KOPT-K1 (cell line): ENCODE measurements around the gene PHKG2.
"Not testable (repeated sequence)": the region's sequence is repeated elsewhere in the genome, so short reads cannot be mapped to it uniquely, and the experiment has no call there.

Source experiments
- H3K27ac ChIP-seq: fragments of 200-600 bp; sonication (generic); 2 replicates; pipeline ENCODE4 v1.5.1; 2016; ENCODE audit warnings: antibody characterized with exemption, mild to moderate bottlenecking, low read depth, low read length; ENCODE audit not compliant: poor library complexity, severe bottlenecking
- H3K36me3 ChIP-seq: fragments of 200-600 bp; sonication (generic); 2 replicates; pipeline ENCODE4 v1.5.1; 2017; ENCODE audit warnings: antibody characterized with exemption, mild to moderate bottlenecking, low read length, moderate library complexity; ENCODE audit not compliant: insufficient read depth
- H3K9me3 ChIP-seq: fragments of 200-600 bp; sonication (generic); 2 replicates; pipeline ENCODE4 v1.5.1; 2017; ENCODE audit warnings: antibody characterized with exemption, low read length, mild to moderate bottlenecking; ENCODE audit not compliant: insufficient read depth, poor library complexity, severe bottlenecking

The PHKG2 gene, protein sequence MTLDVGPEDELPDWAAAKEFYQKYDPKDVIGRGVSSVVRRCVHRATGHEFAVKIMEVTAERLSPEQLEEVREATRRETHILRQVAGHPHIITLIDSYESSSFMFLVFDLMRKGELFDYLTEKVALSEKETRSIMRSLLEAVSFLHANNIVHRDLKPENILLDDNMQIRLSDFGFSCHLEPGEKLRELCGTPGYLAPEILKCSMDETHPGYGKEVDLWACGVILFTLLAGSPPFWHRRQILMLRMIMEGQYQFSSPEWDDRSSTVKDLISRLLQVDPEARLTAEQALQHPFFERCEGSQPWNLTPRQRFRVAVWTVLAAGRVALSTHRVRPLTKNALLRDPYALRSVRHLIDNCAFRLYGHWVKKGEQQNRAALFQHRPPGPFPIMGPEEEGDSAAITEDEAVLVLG

DNA sequence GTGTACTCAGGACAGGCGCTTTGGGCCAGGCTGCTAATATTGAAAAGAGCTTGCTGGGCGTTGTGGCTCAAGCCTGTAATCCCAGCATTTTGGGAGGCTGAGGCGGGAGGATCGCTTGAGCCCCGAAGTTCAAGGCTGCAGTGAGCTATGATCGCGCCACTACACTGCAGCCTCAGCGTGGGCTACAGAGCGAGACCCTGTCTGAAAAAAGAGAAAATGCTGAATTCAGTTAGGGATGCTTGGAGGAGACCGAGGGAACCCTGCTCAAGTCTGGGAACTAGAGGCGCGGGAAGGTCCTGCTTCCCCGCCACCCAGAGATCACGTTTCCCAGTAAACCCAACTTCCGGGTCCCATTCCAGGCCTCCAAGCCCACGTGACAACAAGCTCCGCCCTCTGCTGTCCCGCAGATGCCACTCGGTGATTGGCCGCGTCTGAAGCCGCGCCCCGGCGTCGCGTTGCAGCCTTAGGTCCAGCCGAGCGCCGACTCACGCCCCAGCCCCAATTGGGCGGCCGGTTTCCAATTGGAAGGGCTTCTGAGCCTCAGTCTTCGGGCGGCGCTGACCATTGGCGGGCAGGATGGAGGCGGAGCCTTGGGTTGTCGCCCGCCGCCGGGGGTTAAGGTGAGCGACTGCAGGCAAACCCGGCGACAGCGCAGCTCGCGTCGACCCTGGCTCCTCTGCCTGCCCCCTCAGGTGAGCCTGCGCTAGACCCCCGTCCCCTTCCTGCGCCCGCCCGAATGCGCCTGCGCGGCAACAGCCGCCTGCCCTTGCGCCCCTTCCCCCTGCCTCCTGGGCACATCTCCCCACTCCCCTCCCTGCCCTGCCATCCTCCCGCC lies at the start of gene PHKG2:
PHKG2 (plus strand) TSS at position 627 of the 835 bp plus-strand sequence. CDS start 396 bp downstream, outside the sequence.
- Histone ChIP-seq H3K9me3 (no peaks in the 10 kb centered on the region), H3K36me3 (peaks cover 49% of the 10 kb centered on the region), H3K27ac (peak within 1 kb of the TSS; percentile 60)

DNA sequence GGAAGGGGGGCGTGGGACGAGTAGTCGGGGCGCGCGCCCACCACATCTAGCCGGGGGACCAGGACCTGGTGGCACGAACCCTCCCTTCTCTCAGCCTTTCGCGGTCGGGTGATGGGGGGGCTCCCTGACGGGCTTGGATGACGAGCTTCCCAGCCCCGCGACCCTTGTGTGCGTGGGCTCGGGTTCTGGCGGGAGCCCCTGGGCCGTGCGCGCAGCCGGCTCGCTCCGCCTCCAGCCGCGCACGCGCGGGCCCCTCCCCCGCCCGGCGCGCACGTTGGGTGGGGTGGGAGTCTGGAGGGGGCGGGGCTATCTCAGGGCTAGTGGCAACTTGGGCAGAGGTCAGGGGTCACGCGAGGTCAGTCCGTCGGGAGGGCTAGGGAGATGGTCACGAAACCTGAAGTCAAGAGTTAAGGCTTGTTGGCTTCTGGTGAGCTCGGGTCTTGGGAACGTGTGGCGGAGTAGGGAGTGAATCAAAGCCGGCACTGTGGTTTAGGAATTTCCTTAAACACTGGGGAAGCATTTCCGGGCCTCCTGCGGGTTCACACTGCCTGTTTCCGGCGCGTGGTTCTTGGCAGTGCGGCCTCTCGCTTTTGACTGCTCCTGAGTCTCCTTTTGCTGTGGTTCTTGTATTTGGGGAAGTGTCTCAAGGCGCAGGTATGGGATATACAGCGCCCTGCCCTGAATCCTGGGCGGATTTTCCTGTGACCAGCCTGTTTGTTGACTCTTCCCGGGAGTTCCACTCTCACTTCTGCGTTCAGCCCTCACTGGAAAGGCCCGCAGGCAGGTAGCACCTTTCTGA lies 49.2 kb upstream of the PHKG2 start, which contains the start of gene SRCAP:
SRCAP (plus strand) TSS at position 356 of the 799 bp plus-strand sequence. CDS start 1,654 bp downstream, outside the sequence.
- peaks cover 43% of the 10 kb centered on the region for H3K36me3 ChIP-seq
- H3K27ac ChIP-seq = peak within 1 kb of the TSS; percentile 98
- no peaks in the 10 kb centered on the region for H3K9me3 ChIP-seq

DNA sequence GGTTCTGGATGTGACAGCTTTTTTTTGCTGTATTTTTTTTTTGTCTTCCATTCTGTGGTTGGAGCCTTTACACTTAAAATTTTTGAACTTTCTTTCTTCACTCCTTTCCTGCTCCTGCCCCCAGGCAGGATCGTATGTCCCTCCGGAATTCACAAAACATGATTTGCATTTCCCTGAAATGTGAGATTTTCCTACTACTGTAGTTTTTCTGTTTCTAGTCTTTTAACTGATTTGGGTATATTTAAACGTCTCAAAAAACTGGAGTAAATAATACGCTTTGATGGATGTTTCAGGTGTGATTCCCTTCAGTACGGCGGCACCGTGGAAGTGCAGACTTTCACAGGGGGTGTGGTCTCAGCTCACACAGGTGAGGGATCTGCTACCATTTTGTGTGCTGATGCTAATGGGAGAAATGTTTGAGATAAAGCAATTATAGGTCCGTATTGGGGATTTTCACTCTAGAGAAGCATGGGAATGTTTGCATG lies 48.6 kb upstream of the PHKG2 start:
- Histone ChIP-seq H3K27ac (peak overlapping the region; percentile 98), H3K36me3 (peaks cover 50% of the 10 kb centered on the region), H3K9me3 (no peaks in the 10 kb centered on the region)

DNA sequence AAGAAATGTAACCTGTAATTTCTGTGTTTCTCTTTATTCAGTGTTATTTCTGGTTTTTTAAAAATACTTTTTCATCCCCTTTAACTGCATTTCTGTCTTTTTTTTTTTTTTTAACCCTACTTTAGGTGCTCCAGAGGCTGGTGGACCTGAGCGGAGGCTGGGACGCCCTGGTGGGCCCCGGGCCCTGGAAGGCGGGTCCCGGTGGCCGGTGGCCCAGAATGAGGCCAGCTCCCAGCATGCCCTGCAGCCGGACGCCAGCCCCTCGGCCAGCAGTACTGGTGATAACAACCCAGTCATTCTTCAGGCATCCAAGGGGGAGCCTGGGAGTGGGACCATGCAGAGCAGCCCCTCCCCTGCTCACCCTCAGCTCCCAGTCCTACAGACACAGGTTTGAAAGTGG lies 47.7 kb upstream of the PHKG2 start:
- H3K27ac ChIP-seq = no peak overlapping the region
- no peaks in the 10 kb centered on the region for H3K9me3 ChIP-seq
- peaks cover 58% of the 10 kb centered on the region for H3K36me3 ChIP-seq

DNA sequence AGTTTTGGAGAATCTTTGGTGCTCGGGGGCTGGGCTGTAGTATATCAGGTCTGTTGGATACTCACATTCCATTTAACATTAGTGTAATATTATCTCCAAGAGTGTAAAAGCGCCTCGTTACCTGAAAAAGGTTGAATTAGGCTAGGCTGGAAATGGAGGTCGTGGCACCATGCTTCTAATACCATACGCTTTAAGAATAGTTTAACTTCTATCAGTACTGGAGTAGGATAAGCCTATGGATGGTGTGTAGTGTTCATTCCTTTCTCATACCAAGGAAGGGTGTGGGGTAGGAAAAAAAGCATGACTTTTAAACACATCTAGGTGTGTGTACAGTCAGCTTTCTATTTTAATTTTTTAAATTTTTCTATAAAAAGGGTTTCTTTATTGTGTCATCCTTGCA lies 47.3 kb upstream of the PHKG2 start:
- Histone ChIP-seq H3K36me3 (peaks cover 63% of the 10 kb centered on the region), H3K9me3 (no peaks in the 10 kb centered on the region), H3K27ac (no peak overlapping the region)

DNA sequence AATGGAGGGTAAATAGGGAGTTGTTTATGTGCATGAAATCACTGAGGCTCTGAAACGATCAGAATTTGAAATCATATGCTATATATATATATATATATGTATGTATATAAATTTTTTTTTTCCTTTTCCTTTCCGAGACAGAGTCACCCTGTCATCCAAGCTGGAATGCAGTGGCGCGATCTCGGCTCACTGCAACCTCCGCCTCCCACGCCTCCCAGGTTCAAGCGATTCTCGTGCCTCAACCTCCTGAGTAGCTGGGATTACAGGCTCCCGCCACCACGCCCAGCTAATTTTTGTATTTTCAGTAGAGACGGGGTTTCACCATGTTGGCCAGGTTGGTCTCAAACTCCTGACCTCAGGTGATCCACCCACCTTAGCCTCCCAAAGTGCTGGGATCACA lies 45.2 kb upstream of the PHKG2 start:
- not testable (repeated sequence) for H3K9me3 ChIP-seq, H3K27ac ChIP-seq
- peaks cover 84% of the 10 kb centered on the region for H3K36me3 ChIP-seq

DNA sequence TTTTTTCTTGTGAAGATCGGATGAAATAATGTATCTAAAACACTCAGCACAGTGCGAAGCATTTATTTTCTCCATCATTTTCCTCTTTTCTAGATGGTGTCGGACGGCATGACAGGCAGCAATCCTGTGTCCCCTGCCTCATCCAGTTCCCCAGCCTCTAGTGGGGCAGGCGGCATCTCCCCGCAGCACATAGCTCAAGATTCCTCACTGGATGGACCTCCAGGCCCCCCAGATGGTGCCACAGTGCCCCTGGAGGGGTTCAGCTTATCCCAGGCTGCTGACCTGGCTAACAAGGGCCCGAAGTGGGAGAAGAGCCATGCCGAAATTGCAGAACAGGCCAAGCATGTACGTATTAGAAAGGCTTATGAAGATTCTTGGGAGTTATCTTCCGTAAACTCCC lies 44.3 kb upstream of the PHKG2 start:
- Histone ChIP-seq H3K36me3 (peaks cover 93% of the 10 kb centered on the region), H3K27ac (no peak overlapping the region), H3K9me3 (no peaks in the 10 kb centered on the region)

DNA sequence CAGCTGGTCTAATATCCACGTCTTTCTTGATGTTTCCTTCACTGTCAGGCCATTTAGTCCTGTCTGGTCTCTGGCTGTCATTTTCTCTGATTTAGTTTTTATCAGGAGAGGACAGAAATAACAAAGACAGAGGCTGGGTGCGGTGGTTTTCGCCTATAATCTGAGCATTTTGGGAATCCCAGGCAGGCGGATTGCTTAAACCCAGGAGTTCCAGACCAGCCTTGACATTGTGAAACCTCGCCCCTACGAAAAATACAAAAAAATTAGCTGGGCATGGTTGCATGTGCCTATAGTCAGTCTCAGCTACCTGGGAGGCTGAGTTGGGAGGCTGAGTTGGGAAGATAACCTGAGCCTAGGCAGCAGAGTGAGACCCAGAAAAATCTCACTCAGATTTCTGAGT lies 42.2 kb upstream of the PHKG2 start:
- H3K9me3 ChIP-seq = no peaks in the 10 kb centered on the region
- H3K27ac ChIP-seq = no peak overlapping the region
- H3K36me3 ChIP-seq = peaks cover 99% of the 10 kb centered on the region

DNA sequence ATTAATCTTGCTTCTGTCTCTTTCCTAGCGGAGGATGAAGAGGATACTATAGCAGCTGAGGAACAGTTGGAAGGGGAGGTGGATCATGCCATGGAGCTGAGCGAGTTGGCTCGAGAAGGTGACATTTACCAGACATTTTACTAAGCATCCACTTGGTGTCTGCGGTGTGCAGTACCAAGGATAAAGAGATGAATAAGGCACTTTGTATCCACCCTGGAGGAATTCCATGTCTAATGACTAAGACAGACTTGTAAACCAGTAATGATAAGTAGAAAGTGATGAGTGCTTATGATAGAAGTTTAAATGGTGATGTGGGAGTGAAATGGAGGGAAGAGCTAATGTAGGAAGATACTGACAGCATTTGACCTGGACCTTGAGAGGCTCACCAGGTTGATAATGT lies 37.3 kb upstream of the PHKG2 start:
- Histone ChIP-seq H3K36me3 (peaks cover 100% of the 10 kb centered on the region), H3K9me3 (no peaks in the 10 kb centered on the region), H3K27ac (no peak overlapping the region)

DNA sequence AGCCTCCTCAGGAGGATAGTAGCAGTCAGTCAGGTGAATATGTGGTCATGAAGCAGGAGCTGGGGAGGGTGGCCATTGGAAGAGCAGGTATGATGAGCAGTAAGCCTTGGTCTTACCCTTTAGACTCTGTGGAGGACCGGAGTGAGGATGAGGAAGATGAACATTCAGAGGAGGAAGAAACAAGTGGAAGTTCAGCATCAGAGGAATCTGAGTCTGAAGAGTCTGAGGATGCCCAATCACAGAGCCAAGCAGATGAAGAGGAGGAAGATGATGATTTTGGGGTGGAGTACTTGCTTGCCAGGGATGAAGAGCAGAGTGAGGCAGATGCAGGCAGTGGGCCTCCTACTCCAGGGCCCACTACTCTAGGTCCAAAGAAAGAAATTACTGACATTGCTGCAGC lies 36.5 kb upstream of the PHKG2 start:
- H3K27ac ChIP-seq = no peak overlapping the region
- H3K9me3 ChIP-seq = no peaks in the 10 kb centered on the region
- peaks cover 100% of the 10 kb centered on the region for H3K36me3 ChIP-seq

DNA sequence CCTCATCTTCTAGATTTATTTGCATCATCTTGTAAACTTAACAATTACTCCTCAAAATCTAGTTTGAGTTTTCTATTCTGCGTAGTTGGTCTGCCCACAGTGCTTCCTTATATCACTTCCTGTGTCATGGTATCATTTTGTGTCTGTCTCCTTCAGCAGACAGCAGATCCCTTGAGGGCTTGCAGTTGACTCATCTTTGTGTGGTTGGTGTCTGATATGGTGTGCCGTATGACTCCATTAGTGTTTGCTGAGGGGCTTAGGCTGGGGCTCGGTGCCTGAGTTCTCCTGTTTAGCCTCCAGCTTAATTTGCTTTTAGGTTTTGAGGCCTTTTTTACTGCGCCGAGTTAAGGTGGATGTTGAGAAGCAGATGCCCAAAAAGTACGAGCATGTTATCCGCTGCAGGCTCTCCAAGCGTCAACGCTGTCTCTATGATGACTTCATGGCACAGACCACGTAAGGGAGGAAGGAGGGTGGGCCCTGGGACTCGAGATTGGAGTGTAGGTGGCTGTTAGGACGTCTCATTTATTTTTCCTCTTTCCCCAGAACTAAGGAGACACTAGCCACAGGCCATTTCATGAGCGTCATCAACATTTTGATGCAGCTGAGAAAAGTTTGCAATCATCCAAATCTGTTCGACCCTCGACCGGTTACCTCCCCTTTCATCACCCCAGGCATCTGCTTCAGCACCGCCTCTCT lies 32.3 kb upstream of the PHKG2 start:
- Histone ChIP-seq H3K27ac (no peak overlapping the region), H3K36me3 (peaks cover 99% of the 10 kb centered on the region)

DNA sequence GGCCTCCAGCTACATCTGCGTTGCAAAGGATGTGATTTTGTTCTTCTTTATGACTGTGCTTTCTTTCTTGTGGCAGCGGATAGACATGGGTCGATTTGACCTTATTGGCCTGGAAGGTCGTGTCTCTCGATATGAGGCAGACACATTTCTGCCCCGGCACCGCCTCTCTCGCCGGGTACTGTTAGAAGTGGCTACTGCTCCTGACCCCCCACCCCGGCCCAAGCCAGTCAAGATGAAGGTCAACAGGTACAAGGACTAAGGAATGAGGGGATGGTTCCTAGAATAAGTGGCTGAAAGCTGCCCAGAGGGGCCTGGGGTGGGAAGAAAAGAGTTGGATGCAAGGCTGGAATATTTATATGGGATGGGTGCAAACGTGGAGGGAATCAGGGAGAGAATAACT lies 28.1 kb upstream of the PHKG2 start:
- H3K9me3 ChIP-seq = no peaks in the 10 kb centered on the region
- H3K27ac ChIP-seq = no peak overlapping the region
- peaks cover 99% of the 10 kb centered on the region for H3K36me3 ChIP-seq

More for the DNA sequence above, 32.3 kb upstream of the PHKG2 start:
- H3K9me3 ChIP-seq = no peaks in the 10 kb centered on the region

DNA sequence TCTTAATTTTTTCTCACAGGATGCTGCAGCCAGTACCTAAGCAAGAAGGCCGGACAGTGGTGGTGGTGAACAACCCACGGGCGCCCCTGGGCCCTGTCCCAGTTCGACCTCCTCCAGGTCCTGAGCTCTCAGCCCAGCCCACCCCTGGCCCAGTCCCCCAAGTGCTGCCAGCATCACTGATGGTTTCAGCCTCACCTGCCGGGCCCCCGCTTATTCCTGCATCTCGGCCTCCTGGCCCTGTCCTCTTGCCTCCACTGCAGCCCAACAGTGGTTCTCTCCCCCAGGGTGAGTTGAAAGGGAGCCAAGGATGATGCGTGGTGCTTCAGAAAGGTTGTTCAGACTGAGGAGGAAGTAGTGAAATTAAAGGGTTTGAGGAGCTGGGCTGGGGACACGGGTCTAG lies 27.5 kb upstream of the PHKG2 start:
- H3K9me3 ChIP-seq = no peaks in the 10 kb centered on the region
- H3K27ac ChIP-seq = no peak overlapping the region
- H3K36me3 ChIP-seq = peaks cover 99% of the 10 kb centered on the region

DNA sequence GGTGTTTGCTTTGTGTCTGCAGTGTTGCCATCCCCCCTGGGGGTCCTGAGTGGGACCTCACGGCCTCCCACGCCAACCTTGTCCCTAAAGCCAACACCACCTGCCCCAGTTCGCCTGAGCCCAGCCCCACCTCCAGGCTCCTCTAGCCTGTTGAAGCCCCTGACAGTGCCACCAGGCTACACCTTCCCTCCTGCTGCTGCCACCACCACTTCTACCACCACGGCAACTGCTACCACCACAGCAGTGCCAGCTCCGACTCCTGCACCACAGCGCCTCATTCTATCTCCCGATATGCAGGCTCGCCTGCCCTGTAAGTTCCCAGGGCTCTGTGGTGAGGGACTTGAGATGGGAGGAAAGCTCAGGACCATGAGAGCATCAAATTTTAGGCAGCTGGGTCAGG lies 27.1 kb upstream of the PHKG2 start:
- no peaks in the 10 kb centered on the region for H3K9me3 ChIP-seq
- no peak overlapping the region for H3K27ac ChIP-seq
- H3K36me3 ChIP-seq = peaks cover 99% of the 10 kb centered on the region
